SK-N-SH (cell line): ENCODE data around the gene TCL1A. TPM values are rescaled to one million over a fixed set of nuclear protein-coding genes. Genes with fewer than 3 reads are reported as not detected.

Experiments used
- CTCF ChIA-PET: fragments of 300-600, 350-600 bp; formaldehyde crosslinking; extraction: SDS; loops from one replicate; lab custom pipeline; 2021; lab: Yijun Ruan, JAX
- POLR2A ChIA-PET: fragments of 350-600 bp; sonication (Branson Sonifier 250); formaldehyde crosslinking; extraction: SDS; loops from one replicate; lab custom pipeline; 2020; ENCODE audit warnings: antibody characterized with exemption, inconsistent platforms; lab: Yijun Ruan, JAX
- DNase-seq: peaks from one replicate; pipeline ENCODE4 v3.0.0; 2012
- H2AFZ ChIP-seq: fragments of 200-600 bp; sonication (generic); 2 replicates; pipeline ENCODE4 v1.8.1; 2016; ENCODE audit warnings: antibody characterized with exemption, mild to moderate bottlenecking, low read depth
- H3F3A ChIP-seq: fragments of 200-600 bp; sonication (generic); replicated peaks from 2 replicates; pipeline ENCODE3; 2016; ENCODE audit warnings: antibody characterized with exemption, mild to moderate bottlenecking; ENCODE audit not compliant: insufficient read depth
- H3K27ac ChIP-seq, 2 experiments: fragments of 200-500 bp in 1 of 2; fragments of 200-600 bp in 1 of 2; sonication (Bioruptor generic) in 1 of 2; sonication (generic), shearing (Covaris generic) in 1 of 2; 2 replicates each; pipeline versions ENCODE4 v1.5.1 to v1.6.1; 2014 to 2016; ENCODE audit warnings: low read depth in 2 of 2, inconsistent platforms in 1 of 2, low read length in 1 of 2, mild to moderate bottlenecking in 1 of 2, mixed read lengths in 1 of 2
- H3K27me3 ChIP-seq: fragments of 200-600 bp; sonication (generic), shearing (Covaris generic); 2 replicates; pipeline ENCODE4 v1.6.1; 2016; ENCODE audit warnings: mixed run types; ENCODE audit not compliant: insufficient read depth
- H3K36me3 ChIP-seq, 2 experiments: fragments of 200-500 bp in 1 of 2; fragments of 200-600 bp in 1 of 2; sonication (Bioruptor generic) in 1 of 2; sonication (generic) in 1 of 2; replicated peaks in 1 of 2; 2 replicates each; pipeline versions ENCODE3 to v1.5.1; 2014 to 2016; ENCODE audit warnings: low read length in 1 of 2, mild to moderate bottlenecking in 1 of 2; ENCODE audit not compliant: insufficient read depth in 2 of 2, control insufficient read depth in 1 of 2
- H3K4me1 ChIP-seq, 2 experiments: fragments of 200-500 bp in 1 of 2; fragments of 200-600 bp in 1 of 2; sonication (Bioruptor generic) in 1 of 2; sonication (generic), shearing (Covaris generic) in 1 of 2; 2 replicates each; pipeline versions ENCODE4 v1.5.1 to v1.6.1; 2014 to 2016; ENCODE audit warnings: low read depth in 1 of 2, low read length in 1 of 2, mixed run types in 1 of 2; ENCODE audit not compliant: insufficient read depth in 2 of 2, control insufficient read depth in 1 of 2
- H3K4me2 ChIP-seq: fragments of 200-600 bp; sonication (generic), shearing (Covaris generic); 2 replicates; pipeline ENCODE4 v1.6.1; 2017; ENCODE audit warnings: mixed run types
- H3K4me3 ChIP-seq, 2 experiments: fragments of 200-500 bp in 1 of 2; fragments of 200-600 bp in 1 of 2; sonication (Bioruptor generic) in 1 of 2; sonication (generic), shearing (Covaris generic) in 1 of 2; 2 replicates each; pipeline versions ENCODE4 v1.5.1 to v1.8.1; 2014 to 2016; ENCODE audit warnings: low read depth in 2 of 2, inconsistent platforms in 1 of 2, low read length in 1 of 2, mild to moderate bottlenecking in 1 of 2, mixed read lengths in 1 of 2, moderate library complexity in 1 of 2
- H3K79me2 ChIP-seq: fragments of 200-600 bp; sonication (generic); 2 replicates; pipeline ENCODE4 v1.8.1; 2017; ENCODE audit warnings: mild to moderate bottlenecking; ENCODE audit not compliant: insufficient read depth
- H3K9ac ChIP-seq: fragments of 200-600 bp; sonication (generic); 2 replicates; pipeline ENCODE4 v1.6.1; 2017; ENCODE audit warnings: mixed run types
- H3K9me2 ChIP-seq: fragments of 200-600 bp; sonication (generic); 2 replicates; pipeline ENCODE4 v1.6.1; 2017; ENCODE audit warnings: mixed run types
- H3K9me3 ChIP-seq: fragments of 200-600 bp; sonication (generic); 2 replicates; pipeline ENCODE4 v1.6.1; 2017; ENCODE audit warnings: mixed run types, mild to moderate bottlenecking, moderate library complexity
- H4K20me1 ChIP-seq: fragments of 200-600 bp; sonication (generic); 2 replicates; pipeline ENCODE4 v1.6.1; 2017; ENCODE audit warnings: mild to moderate bottlenecking, mixed run types; ENCODE audit not compliant: insufficient read depth
- ELF1 ChIP-seq: IDR thresholded peaks from 2 replicates; pipeline ENCODE4 v1.4.0; 2012
- EZH2phosphoT487 ChIP-seq: fragments of 200-600 bp; sonication (generic); IDR thresholded peaks from 2 replicates; pipeline ENCODE4 v1.6.1; 2017; ENCODE audit warnings: low read depth, mixed run types, mild to moderate bottlenecking, antibody characterized with exemption, moderate library complexity, borderline replicate concordance
- GABPA ChIP-seq: IDR thresholded peaks from 2 replicates; pipeline ENCODE4 v1.4.0; 2012; ENCODE audit warnings: low read depth, mild to moderate bottlenecking
- GATA2 ChIP-seq: sonication (generic); formaldehyde crosslinking; IDR thresholded peaks from 2 replicates; pipeline ENCODE4 v1.5.0; 2020; ENCODE audit warnings: mild to moderate bottlenecking, missing genetic modification reagents
- JUND ChIP-seq: IDR thresholded peaks from 2 replicates; pipeline ENCODE4 v1.4.0; 2012
- MEF2A ChIP-seq: IDR thresholded peaks from 2 replicates; pipeline ENCODE4 v1.4.0; 2012; ENCODE audit warnings: low read depth, borderline replicate concordance
- RCOR1 ChIP-seq: fragments of 150-350 bp; IDR thresholded peaks from 2 replicates; pipeline ENCODE4 v1.6.1; 2017; ENCODE audit warnings: antibody characterized with exemption, low read length
- SIN3A ChIP-seq: IDR thresholded peaks from 2 replicates; pipeline ENCODE4 v1.6.1; 2012; ENCODE audit warnings: low read depth, mild to moderate bottlenecking, low read length, moderate library complexity, borderline replicate concordance
- SMC3 ChIP-seq: IDR thresholded peaks from 2 replicates; pipeline ENCODE4 v1.6.1; 2012; ENCODE audit warnings: low read depth, low read length, improper control_type of control experiment
- TAF1 ChIP-seq: IDR thresholded peaks from 2 replicates; pipeline ENCODE4 v1.6.1; 2012; ENCODE audit warnings: low read depth, mild to moderate bottlenecking, low read length, moderate library complexity, borderline replicate concordance
- WGBS: methylation state at CpG from one replicate; pipeline ENCODE4 v1.1.6; 2017; ENCODE audit warnings: low lambda C conversion rate; 5-methylcytosine and 5-hydroxymethylcytosine counted together
- polyA plus RNA-seq, 3 experiments: library from polyadenylated mRNA; depleted of rRNA; stranded (reverse); fragments of >200 nt; gene quantifications; 2 replicates each; pipeline ENCODE4 v1.2.3, GENCODE V29; 2012
- TF ChIP-seq, protein P1 (sequence below): IDR thresholded peaks from 2 replicates; pipeline ENCODE4 v1.4.0; 2012; ENCODE audit warnings: low read depth, borderline replicate concordance
- TF ChIP-seq, protein P2 (sequence below): IDR thresholded peaks from 2 replicates; pipeline ENCODE4 v1.4.0; 2012; ENCODE audit warnings: low read depth
- TF ChIP-seq, protein P3 (sequence below): IDR thresholded peaks from 2 replicates; pipeline ENCODE4; 2012
- TF ChIP-seq, protein P4 (sequence below): IDR thresholded peaks from 2 replicates; pipeline ENCODE4 v1.4.0; 2012; ENCODE audit warnings: low read depth, borderline replicate concordance
- TF ChIP-seq, protein P5 (sequence below): fragments of 150-350 bp; IDR thresholded peaks from 2 replicates; pipeline ENCODE4 v1.6.1; 2016; ENCODE audit warnings: mild to moderate bottlenecking, low read depth, low read length

The TCL1A gene
- polyA plus RNA-seq, 1 of the 3 experiments (the other 2 are of a cell fraction), result not detected

DNA sequence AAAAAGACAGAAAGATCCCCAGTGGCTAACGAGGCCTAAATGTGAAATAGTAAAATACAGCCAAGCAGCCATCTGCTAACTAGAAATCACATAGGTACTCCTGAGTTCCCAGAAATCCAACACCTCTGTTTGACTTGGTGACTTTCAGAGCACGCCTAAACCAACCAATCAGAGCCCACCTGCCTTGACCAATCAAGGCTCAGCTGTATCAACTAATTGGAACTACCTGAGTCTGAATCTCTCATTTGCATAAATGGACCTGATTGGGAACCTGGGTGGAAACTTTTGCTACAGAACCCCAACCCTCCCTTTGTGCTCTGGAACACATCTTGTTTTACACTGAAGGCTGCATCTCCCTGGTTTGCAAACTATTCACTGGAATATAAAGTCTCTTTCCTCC lies 32.8 kb downstream of the TCL1A start:
- H2AFZ ChIP-seq, result no peak overlapping the region
- no peak overlapping the region for H3K4me3 ChIP-seq
- H3K9me3 ChIP-seq, result no peaks in the 10 kb centered on the region
- H3K4me2 ChIP-seq, result no peak overlapping the region
- H3K9me2 ChIP-seq, result no peaks in the 10 kb centered on the region
- CTCF ChIA-PET, result no interaction called here
- no peak for DNase-seq
- no peak overlapping the region for H3K9ac ChIP-seq
- TF ChIP-seq GATA2 (CRISPR knock-in tag), result no peak
- TF ChIP-seq GABPA, result no peak
- TF ChIP-seq EZH2phosphoT487, result no peak
- H3K27me3 ChIP-seq, result no peaks in the 10 kb centered on the region
- H3K79me2 ChIP-seq, result no peaks in the 10 kb centered on the region
- no peaks in the 10 kb centered on the region for H3K4me1 ChIP-seq
- no peak overlapping the region for H3K27ac ChIP-seq
- no peaks in the 10 kb centered on the region for H4K20me1 ChIP-seq
- 26% methylated on average over 2 of the region's 2 CpGs for WGBS
- H3K36me3 ChIP-seq, result no peaks in the 10 kb centered on the region
- H3F3A ChIP-seq, result no peaks in the 10 kb centered on the region
- POLR2A ChIA-PET, result no interaction called here

DNA sequence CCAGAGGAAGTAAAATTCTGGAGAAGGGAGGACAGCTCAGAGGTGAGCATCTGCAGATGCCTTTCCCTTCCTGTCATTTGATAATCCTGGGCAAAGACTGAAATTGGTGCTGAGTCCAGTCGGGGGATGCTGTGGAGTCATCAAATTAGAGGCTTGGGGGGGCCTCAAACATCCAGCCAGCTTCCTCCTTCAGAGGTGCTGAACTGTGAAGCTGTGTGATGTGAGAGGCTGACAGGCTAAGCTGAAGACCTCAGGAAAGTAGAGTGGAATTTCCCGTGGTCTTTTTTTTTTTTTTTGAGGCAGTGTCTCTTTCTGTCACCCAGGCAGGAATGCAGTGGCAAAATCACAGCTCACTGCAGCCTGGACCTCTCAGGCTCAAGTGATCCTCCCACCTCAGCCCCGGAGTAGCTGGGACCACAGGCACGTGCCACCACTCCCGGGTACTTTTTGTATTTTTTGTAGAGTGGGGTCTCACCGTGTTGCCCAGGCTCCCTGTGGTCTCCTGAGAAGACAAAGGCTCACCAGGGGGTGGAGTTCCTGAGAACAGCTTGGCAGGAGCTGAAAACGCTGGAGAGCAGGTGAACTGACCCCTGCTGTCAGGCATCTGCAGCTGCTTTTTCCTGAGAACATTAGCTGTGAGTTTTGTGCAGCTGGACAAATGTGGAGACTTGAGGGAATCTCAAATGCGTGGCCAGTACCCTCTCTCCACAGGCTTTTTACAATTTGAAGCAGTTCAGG lies 33.8 kb downstream of the TCL1A start:
- H3K9me3 ChIP-seq, result no peaks in the 10 kb centered on the region
- POLR2A ChIA-PET, result no interaction called here
- H3K36me3 ChIP-seq, result no peaks in the 10 kb centered on the region
- no peak overlapping the region for H3K4me3 ChIP-seq
- H3K4me2 ChIP-seq, result no peak overlapping the region
- no peaks in the 10 kb centered on the region for H4K20me1 ChIP-seq
- DNase-seq, result no peak
- no peak overlapping the region for H3K9ac ChIP-seq
- TF ChIP-seq MEF2A, result no peak
- H3F3A ChIP-seq, result no peaks in the 10 kb centered on the region
- H3K27ac ChIP-seq, result no peak overlapping the region
- no peak overlapping the region for H2AFZ ChIP-seq
- CTCF ChIA-PET, result interaction anchor here (1.0 to 1.4 kb wide), 4 partner anchors 12 to 119 kb away, joined by 3 read pairs; no protein-coding TSS in a partner anchor
- no peaks in the 10 kb centered on the region for H3K27me3 ChIP-seq
- WGBS, result 9% methylated on average over 7 of the region's 8 CpGs
- no peaks in the 10 kb centered on the region for H3K79me2 ChIP-seq
- no peaks in the 10 kb centered on the region for H3K9me2 ChIP-seq
- no peaks in the 10 kb centered on the region for H3K4me1 ChIP-seq

DNA sequence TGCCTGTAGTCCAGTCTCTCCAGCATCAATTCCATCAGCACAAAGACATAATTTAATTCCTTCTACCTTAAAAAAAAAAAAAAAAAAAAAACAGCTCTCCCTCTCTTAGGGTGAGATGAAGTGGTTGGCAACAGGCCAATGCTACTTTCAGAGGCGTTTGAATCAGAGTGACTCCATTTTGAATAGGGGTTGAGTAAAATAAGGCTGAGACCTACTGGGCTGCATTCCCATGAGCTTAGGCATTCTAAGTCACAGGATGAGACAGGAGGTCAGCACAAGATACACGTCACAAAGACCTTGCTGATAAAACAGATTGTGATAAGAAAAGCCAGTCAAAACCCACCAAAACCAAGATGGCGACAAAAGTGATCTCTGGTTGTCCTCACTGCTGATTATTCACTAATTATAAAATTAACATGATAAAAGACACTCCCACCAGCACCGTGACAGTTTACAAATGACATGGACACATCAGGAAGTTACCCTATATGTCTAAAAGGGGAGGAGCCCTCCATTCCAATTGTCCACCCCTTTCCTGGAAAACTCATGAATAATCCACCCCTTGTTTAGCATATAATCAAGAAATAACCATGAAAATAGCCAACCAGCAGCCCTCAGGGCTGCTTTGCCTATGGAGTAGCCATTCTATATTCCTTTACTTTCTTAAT lies 34.6 kb downstream of the TCL1A start:
- H3K4me1 ChIP-seq, result no peaks in the 10 kb centered on the region
- DNase-seq, result no peak
- no peaks in the 10 kb centered on the region for H3F3A ChIP-seq
- no peak overlapping the region for H3K27ac ChIP-seq
- H3K36me3 ChIP-seq, result no peaks in the 10 kb centered on the region
- H3K9ac ChIP-seq, result no peak overlapping the region
- H2AFZ ChIP-seq, result no peak overlapping the region
- H4K20me1 ChIP-seq, result no peaks in the 10 kb centered on the region
- WGBS, result 20% methylated on average over 4 of the region's 4 CpGs
- H3K4me2 ChIP-seq, result no peak overlapping the region
- POLR2A ChIA-PET, result no interaction called here
- CTCF ChIA-PET, result interaction anchor here (0.6 to 1.4 kb wide), 5 partner anchors 13 to 118 kb away, joined by 3 read pairs; no protein-coding TSS in a partner anchor
- H3K27me3 ChIP-seq, result no peaks in the 10 kb centered on the region
- H3K9me2 ChIP-seq, result no peaks in the 10 kb centered on the region
- H3K79me2 ChIP-seq, result no peaks in the 10 kb centered on the region
- H3K4me3 ChIP-seq, result no peak overlapping the region
- H3K9me3 ChIP-seq, result no peaks in the 10 kb centered on the region
- TF ChIP-seq SMC3 (no peak), MEF2A (no peak), ELF1 (no peak), SIN3A (no peak), GABPA (no peak), RCOR1 (no peak), TAF1 (no peak), JUND (no peak)
- TF ChIP-seq, protein P1, sequence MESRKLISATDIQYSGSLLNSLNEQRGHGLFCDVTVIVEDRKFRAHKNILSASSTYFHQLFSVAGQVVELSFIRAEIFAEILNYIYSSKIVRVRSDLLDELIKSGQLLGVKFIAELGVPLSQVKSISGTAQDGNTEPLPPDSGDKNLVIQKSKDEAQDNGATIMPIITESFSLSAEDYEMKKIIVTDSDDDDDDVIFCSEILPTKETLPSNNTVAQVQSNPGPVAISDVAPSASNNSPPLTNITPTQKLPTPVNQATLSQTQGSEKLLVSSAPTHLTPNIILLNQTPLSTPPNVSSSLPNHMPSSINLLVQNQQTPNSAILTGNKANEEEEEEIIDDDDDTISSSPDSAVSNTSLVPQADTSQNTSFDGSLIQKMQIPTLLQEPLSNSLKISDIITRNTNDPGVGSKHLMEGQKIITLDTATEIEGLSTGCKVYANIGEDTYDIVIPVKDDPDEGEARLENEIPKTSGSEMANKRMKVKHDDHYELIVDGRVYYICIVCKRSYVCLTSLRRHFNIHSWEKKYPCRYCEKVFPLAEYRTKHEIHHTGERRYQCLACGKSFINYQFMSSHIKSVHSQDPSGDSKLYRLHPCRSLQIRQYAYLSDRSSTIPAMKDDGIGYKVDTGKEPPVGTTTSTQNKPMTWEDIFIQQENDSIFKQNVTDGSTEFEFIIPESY, result no peak
- TF ChIP-seq, protein P2, sequence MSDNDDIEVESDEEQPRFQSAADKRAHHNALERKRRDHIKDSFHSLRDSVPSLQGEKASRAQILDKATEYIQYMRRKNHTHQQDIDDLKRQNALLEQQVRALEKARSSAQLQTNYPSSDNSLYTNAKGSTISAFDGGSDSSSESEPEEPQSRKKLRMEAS, result no peak
- TF ChIP-seq, protein P3, sequence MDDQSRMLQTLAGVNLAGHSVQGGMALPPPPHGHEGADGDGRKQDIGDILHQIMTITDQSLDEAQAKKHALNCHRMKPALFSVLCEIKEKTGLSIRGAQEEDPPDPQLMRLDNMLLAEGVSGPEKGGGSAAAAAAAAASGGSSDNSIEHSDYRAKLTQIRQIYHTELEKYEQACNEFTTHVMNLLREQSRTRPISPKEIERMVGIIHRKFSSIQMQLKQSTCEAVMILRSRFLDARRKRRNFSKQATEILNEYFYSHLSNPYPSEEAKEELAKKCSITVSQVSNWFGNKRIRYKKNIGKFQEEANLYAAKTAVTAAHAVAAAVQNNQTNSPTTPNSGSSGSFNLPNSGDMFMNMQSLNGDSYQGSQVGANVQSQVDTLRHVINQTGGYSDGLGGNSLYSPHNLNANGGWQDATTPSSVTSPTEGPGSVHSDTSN, result no peak
- TF ChIP-seq, protein P4, sequence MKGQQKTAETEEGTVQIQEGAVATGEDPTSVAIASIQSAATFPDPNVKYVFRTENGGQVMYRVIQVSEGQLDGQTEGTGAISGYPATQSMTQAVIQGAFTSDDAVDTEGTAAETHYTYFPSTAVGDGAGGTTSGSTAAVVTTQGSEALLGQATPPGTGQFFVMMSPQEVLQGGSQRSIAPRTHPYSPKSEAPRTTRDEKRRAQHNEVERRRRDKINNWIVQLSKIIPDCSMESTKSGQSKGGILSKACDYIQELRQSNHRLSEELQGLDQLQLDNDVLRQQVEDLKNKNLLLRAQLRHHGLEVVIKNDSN, result no peak
- TF ChIP-seq, protein P5, sequence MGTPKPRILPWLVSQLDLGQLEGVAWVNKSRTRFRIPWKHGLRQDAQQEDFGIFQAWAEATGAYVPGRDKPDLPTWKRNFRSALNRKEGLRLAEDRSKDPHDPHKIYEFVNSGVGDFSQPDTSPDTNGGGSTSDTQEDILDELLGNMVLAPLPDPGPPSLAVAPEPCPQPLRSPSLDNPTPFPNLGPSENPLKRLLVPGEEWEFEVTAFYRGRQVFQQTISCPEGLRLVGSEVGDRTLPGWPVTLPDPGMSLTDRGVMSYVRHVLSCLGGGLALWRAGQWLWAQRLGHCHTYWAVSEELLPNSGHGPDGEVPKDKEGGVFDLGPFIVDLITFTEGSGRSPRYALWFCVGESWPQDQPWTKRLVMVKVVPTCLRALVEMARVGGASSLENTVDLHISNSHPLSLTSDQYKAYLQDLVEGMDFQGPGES, result no peak
